Endometrial microvascular endothelial cells (primary cell): ENCODE measurements around the gene ZWILCH. TPM values are rescaled to one million over a fixed set of nuclear protein-coding genes. Genes with fewer than 3 reads are reported as not detected.
"Not testable (repeated sequence)": the region's sequence is repeated elsewhere in the genome, so short reads cannot be mapped to it uniquely, and the experiment has no call there.

Source experiments
- in situ Hi-C: cut with HindIII; loops from 2 replicates; pipeline ENCODE4 v1.10.0; 2017; ENCODE audit warnings: low sequenced_read_pairs, low pct_unique_long_range_greater_than_20kb; ENCODE audit errors: inconsistent ontology term
- total RNA-seq: library from RNA; depleted of rRNA; stranded (reverse); fragments of >200 nt; gene quantifications from one replicate; pipeline ENCODE4 v1.2.3, GENCODE V29; 2015; ENCODE audit errors: inconsistent ontology term

Gene ZWILCH
- total RNA-seq, 1 donor from 2014 or later, result 33.9 TPM

DNA sequence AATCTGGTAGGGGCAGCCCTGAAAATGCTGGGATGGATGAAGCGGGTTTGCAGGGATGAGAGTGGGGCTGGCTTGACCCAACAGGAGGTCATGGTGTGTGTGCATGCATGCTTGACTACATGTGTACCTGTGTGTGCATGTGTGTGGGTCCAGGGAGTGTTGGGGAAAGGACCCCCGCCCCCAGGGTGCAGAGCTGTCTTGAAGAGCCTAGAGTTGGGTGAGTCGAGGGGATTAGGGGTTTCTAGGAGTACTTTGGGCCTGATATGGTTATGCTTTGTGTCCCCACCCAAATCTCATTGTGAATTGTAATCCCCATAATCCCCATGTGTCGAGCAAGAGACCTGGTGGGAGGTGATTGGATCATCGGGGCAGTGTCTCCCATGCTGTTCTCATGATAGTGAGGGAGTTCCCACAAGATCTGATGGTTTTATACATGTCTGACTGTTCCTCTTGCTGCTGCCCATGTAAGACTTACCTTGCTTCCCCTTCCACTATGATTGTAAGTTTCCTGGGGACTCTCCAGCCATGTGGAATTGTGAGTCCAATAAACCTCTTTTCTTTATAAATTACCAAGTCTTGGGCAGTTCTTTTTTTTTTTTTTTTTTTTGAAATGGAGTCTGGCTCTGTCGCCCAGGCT lies 65.8 kb downstream of the ZWILCH start:
- in situ Hi-C loops, result no loop called here

DNA sequence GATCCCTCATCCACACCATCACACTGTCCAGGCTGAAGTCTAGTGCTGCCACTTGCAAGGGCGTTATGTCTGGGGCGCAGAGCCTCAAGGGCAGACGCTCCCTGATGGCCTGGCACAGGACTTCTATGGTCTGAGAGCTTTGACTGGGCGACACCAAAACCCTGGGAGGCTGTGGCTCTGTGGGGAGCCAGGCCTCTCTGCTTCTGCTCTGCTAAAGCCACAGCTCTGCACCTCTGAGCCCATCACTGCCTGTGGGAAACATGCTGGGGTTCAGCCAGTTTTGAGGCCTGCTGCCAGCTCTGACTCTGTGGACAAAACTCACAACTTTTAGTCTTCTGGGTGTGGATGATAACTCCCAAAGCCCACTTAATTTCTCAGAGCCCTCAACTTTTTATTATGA lies 67.0 kb downstream of the ZWILCH start:
- in situ Hi-C loops, result no loop called here

DNA sequence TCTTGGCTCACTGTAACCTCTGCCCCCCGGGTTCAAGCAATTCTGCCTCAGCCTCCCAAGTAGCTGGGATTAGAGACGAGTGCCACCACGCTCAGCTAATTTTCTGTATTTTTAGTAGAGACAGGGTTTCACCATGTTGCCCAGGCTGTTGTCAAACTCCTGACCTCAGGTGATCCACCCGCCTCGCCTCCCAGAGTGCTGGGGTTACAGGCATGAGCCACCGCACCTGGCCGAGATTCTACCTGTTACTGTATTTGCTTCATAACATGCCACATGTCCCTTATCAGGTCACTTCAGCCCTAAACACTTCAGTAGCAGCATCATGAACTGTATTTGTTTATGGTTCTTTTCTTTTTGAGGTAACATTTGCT lies 68.2 kb downstream of the ZWILCH start:
- in situ Hi-C loops, result no loop called here

DNA sequence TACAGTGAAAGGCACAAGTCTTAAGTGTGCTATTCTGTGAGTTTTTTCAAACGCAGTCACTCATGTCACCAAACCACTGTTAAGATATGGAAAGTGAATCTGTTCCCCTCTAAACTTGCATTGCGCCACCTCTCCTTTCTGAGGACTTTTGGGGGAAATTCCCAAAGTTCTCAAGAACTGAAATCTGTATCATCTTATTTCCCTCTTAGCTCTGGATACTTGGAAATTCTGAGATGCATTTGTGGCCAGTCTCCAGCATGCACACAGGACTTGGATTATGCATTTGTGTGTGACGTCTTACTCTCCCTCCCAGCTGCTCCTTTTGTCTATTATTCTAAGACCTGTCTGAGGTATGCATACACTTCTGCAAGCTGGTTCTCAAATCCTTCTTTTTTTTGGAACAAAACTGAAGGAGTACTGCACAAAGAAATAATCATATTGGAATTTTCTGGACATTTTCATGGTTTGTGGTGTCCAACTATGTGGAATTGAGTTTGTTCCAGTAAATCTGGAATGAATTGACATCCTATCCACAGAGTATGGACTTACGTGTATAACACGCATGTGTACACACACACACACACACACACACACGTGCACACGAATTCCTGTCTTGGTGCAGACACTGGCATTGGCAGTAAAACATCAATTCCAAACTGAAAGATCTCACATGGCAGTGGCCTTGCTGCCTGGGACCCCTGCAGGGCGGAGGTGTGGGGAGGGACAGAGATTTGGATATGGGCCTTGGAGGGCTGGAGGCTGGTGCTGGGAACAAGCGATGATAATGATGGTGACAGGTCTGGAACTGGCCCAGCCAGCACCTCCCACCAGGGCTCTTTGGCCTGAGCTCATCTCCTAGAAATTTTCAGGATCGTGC lies 68.8 kb downstream of the ZWILCH start:
- in situ Hi-C loops, result no loop called here

DNA sequence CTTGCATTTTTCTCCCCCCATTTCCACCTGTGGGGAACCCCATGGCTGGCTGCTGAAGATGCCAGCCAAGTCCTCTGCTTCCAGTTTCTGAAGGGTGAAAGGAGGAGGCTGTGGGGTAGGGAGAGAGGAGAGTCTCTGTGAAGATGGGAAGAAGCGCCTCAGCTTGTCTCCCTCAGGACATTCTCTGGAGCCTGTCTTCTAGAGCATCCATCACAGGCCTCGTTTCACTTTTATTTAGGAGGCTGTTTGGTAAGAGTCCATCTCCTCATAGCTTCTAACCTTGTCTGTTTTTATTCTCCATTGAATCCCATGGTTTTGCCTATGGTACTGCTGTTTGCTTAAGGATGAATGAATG lies 69.4 kb downstream of the ZWILCH start:
- in situ Hi-C loops, result no loop called here

DNA sequence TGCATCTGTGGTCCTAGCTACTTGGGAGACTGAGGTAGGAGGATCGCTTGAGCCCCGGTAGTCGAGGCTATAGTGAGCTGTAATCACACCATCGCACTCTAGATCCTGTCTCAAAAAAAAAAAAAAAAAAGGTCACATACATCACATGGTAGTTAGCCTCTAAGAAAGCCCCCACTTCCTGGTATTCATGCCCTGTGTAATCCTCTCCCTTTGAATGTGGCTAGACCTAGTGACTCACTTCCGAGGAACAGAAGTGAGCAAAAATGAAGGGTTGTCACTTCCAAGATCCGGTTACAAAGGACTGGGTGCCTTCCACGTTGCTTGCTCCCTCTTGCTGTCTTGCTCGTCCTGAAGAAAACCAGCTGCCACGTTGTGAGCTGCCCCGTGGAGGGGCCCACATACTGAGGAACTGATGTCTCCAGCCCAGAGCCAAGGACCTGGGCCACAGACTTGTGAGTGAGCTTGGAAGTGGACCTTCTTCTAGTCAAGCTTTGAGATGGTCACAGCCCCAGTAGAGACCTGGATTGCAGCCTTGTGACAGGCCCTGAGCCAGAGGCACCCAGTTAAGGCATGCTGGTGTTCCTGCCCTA lies 73.3 kb downstream of the ZWILCH start:
- in situ Hi-C loops, result no loop called here

DNA sequence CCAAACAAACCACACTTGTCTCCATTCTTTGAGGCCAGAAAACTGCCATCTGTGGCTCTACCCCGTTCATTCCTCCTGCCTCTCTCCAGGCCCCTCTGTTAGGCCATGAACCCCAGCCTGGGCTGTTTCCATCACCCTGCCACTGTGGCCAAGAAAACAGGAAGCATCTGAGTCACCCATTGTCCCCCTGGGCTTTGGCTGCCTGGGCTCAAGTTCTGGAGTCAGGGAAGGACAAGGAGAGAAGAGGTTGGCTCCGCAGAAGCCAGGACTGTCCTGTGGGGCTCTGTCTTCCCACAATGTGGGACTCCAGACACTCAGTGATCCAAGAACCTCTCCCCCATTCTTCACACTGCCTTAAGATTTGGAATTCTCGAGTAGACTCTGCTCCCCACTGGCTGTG lies 75.5 kb downstream of the ZWILCH start:
- in situ Hi-C loops, result no loop called here

DNA sequence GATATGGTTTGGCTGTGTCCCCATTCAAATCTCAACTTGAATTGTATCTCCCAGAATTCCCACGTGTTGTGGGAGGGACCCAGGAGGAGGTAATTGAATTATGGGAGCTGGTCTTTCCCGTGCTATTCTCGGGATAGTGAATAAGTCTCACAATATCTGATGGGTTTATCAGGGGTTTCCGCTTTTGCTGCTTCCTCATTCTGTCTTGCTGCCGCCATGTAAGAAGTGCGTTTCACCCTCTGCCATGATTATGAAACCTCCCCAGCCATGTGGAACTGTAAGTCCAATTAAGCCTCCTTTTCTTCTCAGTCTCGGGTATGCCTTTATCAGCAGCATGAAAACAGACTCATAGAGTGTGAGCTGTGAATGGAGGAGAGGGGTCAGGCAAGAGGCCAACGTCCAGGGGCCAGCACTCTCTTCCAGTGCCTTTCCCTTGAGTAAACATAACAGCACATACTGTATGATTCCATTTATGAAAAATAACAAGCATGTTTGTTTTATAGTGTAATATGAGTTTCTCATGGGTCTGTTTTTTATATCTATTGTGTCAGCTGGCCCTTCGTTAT lies 76.9 kb downstream of the ZWILCH start:
- in situ Hi-C loops, result no loop called here

DNA sequence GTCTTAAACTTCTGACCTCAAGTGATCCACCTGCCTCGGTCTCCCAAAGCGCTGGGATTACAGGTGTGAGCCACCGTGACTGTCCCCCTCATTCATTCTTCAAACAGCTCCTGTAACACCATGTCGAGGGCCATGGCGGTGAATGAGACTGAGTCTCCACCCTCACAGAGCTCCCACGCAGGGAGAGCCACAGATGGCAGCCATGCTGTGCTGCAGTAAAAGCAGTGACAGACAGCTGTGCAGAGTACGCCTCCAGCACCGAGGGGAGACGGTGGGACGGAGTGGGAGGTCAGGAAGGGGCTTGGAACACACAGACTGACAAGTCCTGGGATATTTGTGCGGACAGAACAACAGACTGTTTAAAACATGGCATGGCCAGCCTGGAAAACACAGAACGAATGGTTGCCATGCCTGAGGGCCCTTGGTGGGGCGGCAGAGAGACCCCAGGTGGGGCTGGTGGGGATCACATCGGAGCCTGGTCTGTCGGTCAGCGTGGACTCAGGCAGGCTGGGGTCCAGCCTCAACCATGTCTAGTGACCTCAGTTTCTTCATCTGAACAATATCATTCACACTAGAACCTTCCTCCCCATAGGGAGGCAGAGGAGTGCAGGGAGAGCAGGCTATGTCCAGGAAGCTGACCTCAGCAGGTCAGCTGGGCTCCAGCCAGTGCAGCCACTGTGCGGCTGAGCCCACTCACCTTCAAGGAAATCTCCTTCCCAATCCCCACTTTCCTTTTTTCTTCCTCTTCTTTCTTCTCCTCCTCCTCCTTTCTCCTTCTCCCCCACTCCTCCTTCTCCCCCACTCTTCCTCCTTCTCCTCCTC lies 81.2 kb downstream of the ZWILCH start:
- in situ Hi-C loops, result no loop called here

DNA sequence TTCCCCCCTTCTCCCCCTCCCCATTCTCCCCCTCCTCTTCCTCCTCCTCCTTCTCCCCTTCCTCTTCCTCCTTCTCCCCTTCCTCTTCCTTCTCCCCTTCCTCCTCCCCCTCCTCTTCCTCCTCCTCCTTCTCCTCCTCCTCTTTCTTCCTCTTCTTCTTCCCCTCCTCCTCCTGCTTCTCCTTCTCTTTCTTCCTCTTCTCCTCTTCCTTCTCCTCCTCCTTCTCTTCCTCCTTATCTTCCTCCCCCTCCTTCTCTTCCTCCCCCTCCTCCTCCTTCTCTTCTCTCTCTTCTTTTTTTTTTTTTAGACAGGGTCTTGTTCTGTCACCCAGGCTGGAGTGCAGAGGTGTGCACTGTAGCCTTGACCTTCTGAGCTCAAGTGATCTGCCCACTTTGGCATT lies 81.9 kb downstream of the ZWILCH start:
- in situ Hi-C loops, result no loop called here

DNA sequence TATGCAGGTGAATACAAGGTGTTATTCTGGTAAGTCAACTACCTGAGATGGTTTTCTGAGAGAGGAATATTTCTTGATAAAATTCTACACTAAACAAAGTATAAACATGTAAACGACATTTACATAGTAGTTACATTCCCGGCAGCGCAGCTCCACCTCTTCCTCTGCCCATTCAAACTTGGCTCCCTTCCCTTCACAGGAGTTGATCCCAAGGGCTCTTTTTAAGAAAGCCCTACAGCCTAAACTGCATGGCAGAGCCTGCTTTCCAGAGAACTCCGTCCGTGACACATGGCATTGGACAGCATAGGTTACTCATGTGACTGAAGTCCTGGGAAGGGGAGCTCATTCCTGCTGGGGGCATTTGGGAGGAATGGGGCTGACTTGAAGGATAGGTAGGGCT lies 82.6 kb downstream of the ZWILCH start:
- in situ Hi-C loops, result no loop called here

DNA sequence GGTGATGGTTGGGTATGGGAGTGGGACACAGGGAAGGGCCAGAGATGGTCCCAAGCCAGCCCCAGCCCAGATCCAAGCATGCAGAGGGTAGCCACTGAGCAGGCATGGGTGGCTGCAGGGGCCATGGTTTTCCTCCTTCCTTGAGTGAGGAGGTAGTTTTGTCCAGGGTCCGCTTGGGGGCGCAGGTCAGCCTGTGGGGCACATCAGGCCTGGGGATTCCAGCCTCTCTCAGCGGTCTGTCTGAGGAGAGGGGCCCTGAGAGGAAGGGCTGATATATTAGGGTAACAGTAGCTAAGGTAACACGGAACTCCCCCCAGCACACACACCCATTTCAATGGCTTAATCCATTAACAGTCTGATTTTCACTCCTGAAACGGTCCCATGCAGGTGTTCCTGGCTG lies 83.4 kb downstream of the ZWILCH start:
- in situ Hi-C loops, result no loop called here

DNA sequence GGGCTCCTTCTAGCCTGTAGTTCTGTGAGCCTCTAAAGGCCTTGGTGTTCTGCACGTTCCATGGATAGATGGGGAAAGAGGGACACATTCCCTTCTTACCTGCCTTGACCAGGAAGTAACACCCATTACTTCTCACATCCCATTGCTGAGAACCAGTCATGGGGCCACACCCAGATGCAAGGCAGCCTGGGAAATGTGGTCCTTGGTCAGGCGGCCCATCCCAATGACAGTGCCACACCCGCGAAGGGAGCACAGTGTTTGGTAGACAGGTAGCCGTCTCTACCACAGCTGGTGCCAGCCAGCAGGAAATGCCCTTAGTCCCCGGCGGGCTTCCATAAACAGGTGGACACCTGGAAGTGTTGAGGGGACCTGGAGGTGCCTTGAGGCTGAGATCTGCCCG lies 83.8 kb downstream of the ZWILCH start:
- in situ Hi-C loops, result no loop called here

DNA sequence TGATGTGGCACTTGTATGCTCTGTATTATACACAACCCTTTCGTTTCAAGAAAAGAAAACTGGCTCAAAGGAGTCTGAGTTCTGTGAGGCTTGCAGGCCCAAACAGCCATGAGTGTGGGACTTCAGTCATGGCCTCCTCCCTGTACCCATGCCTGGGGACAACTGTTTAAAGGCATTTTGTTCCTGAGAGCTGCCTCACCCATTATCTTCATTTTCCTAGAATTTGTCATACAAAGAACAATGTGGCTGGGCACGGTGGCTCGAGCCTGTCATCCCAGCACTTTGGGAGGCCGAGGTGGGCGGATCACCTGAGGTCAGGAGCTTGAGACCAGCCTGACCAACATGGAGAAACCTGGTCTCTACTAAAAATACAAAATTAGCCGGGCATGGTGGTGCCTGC lies 84.3 kb downstream of the ZWILCH start:
- in situ Hi-C loops, result not testable (repeated sequence)

DNA sequence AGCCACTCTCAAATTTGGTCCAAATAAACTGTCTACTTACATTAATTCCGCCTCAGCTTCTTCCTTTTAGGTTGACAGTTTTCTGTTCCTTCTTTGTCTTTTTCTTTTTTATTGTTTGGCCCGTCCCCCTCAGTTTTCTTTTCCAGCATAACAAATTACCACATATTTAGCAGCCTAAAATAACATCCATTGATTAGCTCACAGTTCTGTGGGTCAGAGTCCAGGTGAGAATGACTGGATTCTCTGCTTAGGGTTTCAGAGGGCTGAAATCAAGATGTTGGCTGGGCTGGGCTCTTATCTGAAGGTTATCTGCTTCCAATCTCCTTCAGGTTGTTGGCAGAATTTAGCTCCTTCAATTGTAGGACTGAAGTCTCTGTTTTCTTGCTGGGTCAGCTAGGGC lies 85.3 kb downstream of the ZWILCH start:
- in situ Hi-C loops, result no loop called here

DNA sequence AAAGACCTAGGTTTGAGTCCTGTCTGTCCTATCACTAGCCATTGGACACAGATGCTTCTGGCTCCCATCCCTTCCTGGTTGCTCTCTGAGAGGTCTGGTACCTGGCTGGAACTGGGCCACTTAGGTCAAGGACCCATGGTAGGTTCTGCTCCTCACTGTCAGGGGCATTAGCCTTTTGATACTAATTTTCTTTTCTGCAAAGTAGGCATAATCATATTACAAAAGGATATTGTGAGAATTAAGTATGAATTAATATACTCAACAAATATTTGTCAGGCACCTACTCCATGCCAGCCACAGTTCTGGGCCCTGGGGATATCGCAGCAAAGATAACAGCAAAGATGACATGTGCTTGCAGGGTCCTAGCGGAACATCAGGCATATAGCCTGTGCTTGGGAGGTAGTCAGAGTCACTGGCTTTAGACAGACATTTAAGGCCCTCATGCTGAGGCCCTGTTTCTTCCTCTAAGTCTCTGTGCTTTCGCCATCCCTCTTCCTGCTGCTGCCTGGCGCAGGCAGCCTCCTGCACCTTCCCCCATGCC lies 86.3 kb downstream of the ZWILCH start:
- in situ Hi-C loops, result no loop called here

DNA sequence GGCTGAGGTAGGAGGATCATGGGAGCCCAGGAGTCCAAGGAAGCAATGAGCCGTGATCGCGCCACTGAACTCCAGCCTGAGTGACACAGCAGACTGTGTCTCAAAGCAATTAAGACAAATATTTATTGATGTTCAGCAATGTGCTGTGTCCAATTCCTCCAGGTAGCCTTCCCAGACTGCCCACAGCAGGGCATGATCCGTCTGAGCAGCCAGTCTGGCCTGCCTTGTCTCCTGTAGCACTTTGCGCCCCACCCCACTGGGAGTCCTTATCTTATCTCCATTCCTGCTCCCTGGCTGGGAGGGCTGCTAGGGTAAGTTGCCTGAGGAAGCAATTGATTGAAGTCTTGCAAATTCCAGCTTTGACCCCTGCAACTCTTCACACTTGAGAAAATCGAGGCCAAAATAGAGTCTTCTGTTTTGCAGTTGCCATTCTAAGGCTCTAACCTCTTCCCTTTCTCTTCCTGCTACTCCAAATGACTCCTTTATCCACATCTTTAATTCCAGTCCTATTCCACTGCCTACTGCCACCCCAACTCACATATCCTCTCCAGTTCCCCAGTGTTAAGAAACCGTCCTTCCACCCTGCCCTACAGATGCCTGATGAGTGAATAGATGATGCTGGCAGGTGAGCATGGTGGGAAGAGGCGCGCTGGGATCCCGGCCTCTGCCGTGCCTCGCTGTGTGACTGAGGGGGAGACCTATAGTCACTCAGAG lies 87.5 kb downstream of the ZWILCH start:
- in situ Hi-C loops, result no loop called here

DNA sequence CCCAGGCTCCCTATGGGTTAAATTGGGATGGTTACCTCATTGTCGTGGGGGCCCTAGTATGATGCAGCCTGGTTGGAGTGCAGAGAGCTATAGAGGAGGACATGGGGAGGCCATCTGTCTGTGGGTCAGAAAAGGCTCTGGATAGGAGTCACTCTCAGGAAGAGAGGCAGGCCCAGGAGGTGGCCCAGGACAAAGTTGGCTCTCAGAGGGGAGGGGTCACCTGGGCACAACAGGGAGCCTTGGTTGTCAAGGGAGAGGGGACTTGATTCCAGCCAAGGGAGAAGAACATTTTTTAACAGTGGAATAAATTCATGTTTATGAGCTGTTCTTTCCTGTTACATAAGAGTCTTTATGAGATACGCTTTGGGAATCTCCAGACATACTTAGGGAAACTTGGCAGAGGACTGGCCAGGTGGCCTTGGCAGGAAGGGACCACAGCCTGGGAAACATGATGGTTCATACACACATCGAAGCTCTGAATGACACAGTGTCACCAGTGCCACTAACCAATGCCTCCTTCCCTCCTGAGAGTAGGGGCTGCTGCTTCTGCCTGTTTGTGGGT lies 88.2 kb downstream of the ZWILCH start:
- in situ Hi-C loops, result no loop called here
